ENCODE results near the gene RGS19. TPM values are rescaled to one million over a fixed set of nuclear protein-coding genes. Genes with fewer than 3 reads are reported as not detected.

RGS19 gene
- total and polyA plus RNA-seq, 2 donors = 7.8 to 11.6 TPM

DNA sequence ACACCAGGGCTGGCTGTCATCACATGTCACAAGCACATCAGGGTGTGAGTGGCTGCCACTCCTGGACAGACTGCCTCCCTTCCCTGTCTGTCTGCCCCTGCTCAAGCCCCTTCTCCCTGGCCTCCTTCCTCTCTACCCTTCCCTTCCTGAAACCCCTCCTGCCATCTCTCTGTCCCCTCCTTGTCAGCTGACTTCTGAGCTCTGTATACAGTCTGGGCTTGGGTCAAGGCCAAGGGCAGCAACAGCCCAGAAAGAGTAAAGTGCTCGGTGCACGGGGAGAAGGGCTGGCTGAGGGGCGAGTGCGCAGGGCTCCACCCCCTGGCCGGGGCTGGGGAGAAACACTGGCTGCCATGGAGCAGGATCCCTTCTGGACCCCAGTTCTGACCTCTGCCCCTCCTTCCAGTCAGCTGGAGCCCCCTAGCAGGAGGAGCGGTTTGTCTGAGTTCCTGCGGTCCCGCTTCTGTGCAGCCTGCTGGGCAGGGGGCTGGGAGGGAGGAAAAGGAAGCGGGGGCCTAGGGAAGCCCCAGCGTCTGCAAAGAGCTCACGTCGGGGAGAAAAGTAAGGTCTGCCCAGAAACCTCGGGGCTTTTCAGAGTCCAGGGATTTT lies 2.9 kb upstream of the RGS19 start:
- Histone ChIP-seq H3K4me3 (ENCODE audit: low read depth, low read length) (no peak overlapping the region), H3K4me1 (ENCODE audit: insufficient read depth) (peaks cover 2% of the 10 kb centered on the region), H3K36me3 (ENCODE audit: insufficient read depth) (no peaks in the 10 kb centered on the region), H3K27ac (ENCODE audit: low read depth) (no peak overlapping the region)
- no peak for DNase-seq (ENCODE audit: extremely low spot score)
- WGBS = 31% methylated on average over 13 of the region's 13 CpGs

DNA sequence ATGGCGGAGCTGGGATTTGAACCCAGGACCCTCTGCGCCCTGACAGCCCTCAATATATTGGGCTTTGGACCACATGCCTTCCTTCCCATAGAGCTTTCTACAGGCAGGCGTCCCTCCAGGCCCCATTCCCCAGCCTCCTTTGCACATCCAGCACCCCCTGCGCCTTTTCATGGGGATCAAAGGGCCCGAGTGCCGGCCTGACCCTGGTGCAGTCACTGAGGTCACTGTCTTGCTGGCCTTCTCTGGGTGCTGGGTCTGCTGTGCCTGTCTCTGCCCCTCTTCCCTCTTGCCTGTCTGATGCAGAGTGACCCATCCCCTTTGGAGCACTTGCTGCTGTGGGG lies 2.3 kb upstream of the RGS19 start:
- no peak overlapping the region for H3K27ac ChIP-seq (ENCODE audit: low read depth)
- H3K4me1 ChIP-seq (ENCODE audit: insufficient read depth) = peaks cover 2% of the 10 kb centered on the region
- no peaks in the 10 kb centered on the region for H3K36me3 ChIP-seq (ENCODE audit: insufficient read depth)
- no peak overlapping the region for H3K4me3 ChIP-seq (ENCODE audit: low read depth, low read length)
- no peak for DNase-seq (ENCODE audit: extremely low spot score)
- 90% methylated on average over 6 of the region's 6 CpGs for WGBS

DNA sequence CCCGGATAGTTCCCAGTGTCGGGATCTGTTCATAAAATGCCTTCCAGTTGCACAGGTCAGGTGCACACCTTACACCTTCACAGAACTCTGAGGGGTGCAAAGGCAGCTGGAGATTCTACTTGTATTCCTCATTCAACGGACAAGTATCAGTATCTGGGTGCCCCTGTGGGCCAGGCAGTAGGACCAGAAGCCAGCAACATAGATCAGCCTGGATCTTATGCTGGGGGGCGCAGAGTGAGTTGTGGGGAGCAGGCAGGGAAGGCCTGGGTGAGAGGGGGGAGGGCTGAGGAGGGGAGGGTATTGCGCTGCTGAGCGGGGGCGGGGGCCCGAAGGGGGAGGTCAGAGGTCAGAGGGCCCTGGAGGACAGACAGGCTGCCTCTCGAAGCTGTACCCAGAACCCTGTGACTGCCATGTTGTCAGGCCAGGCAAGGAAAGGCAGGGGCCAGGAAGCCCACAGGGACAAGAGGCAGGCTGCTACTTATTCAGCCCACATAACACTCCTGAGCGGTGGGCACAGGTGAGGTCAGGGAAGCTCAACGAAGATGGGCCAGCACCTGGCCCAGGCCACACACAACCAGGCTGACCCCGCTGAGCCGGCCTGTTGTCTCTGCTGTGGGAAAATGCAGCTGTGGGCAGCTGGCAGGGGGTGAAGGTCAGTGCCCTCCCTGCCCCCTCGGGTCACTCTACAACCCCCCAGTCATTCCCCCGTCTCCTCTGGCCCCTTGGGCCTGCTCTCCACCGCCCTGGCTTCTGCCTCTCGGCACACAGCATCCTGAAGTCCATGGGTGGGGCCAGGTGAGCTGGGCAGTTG lies 1.7 kb upstream of the RGS19 start:
- H3K36me3 ChIP-seq (ENCODE audit: insufficient read depth) = no peaks in the 10 kb centered on the region
- H3K4me1 ChIP-seq (ENCODE audit: insufficient read depth) = peaks cover 2% of the 10 kb centered on the region
- no peak overlapping the region for H3K27ac ChIP-seq (ENCODE audit: low read depth)
- WGBS = 77% methylated on average over 17 of the region's 17 CpGs
- no peak for DNase-seq (ENCODE audit: extremely low spot score)
- H3K4me3 ChIP-seq (ENCODE audit: low read depth, low read length) = no peak overlapping the region

DNA sequence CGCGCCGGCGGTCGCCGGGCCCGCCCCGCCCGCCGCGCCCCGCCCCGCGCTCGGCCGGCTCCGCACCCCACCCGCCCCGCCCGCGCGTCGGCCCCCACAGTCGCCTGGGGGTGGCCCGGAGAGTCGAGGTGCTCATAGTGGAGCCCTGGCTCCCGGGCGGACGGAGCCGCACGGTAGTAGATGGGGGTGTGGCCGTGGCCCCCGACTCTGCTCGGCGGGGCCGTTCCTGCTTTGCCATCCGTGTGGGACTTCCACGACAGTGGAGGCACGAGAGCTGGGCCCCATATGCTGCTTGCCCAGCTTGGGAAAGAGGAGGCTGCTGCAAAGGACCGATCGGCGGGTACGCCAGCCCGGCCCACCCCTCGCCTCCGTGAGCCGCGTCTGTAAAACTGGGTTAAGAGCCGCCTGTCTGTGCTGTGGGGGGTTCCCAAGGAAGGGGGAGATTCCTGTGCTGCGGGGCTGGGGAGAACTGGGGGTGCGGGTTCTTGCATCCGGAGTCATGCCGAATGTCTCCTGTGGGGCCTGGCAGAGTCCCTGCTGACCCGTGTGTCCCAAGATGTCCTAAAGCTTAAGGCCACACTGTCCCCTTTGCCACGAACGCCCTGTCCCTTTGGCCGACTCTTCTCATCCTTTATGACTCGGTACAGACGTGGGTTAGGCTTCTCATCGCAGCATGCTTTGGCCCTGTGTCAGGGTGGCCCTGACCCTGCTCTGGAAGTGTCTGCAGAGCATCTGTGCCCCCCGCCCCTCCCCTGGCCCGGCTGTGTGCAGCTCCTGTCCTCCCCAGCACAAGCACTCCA lies 895 bp upstream of the RGS19 start, which contains the start of gene OPRL1:
Gene OPRL1 (plus strand): TSS at position 70 of the 800 bp plus-strand sequence. CDS start 12,639 bp downstream, outside the sequence.
- Histone ChIP-seq H3K36me3 (ENCODE audit: insufficient read depth) (no peaks in the 10 kb centered on the region), H3K27ac (ENCODE audit: low read depth) (no peak within 1 kb of the TSS), H3K4me3 (ENCODE audit: low read depth, low read length) (peak within 1 kb of the TSS; percentile 56), H3K4me1 (ENCODE audit: insufficient read depth) (peaks cover 2% of the 10 kb centered on the region)
- no peak for DNase-seq (ENCODE audit: extremely low spot score)
- WGBS = 7% methylated on average over 62 of the region's 62 CpGs

DNA sequence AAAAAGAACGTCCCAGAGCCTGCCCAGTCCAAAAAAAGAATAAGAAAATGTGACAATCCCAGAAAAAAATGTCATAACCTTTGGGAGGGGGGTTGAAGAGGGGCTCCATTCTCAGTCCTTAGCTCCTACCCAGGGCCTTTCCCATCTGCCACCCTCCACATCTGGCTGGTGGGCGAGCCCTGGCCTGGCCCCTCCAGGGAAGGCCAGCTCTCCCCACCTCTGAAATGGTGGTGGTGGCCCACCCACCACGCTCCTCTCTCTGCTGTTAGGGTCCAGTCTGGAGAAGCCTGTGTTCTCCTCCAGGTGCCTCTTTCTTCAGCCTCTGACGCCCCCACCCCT lies 415 bp downstream of the RGS19 start:
- no peaks in the 10 kb centered on the region for H3K36me3 ChIP-seq (ENCODE audit: insufficient read depth)
- H3K4me3 ChIP-seq (ENCODE audit: low read depth, low read length) = peak overlapping the region; percentile 56
- no peak overlapping the region for H3K27ac ChIP-seq (ENCODE audit: low read depth)
- peaks cover 2% of the 10 kb centered on the region for H3K4me1 ChIP-seq (ENCODE audit: insufficient read depth)
- DNase-seq (ENCODE audit: extremely low spot score) = no peak
- 21% methylated on average over 4 of the region's 4 CpGs for WGBS

DNA sequence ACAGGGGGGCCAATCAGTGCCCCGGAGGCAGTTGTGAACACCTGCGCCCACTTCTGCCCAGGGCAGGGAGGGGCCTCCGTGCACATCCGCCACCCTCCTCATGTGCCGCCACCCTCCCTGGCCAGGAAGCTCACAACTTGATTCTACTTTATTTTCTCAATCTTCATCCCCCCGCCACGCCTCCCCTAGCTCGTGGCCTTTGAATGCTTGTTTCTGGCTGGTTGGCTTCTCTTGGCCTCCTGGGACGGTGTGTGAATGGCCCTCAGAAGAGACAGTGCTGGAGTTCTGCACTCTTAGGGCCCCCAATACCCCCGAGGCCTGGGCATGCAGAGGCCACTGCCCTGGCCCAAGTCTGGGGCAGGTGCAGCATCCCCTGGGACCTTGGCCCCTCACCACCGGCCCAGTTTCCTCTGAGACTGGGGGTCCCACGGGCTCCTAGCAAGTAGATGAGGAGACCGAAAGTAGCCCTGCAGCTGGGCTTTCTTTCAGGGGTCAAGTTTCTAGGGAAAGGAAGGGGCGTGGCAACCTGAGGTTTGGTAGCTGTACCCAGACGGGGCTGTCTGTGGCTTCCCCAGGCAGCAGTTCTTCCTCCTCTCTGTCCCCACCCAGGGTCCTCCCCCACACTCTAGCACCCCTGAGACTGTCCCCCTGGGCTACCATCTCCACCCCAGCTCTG lies 1.3 kb downstream of the RGS19 start:
- no peak for DNase-seq (ENCODE audit: extremely low spot score)
- 69% methylated on average over 15 of the region's 15 CpGs for WGBS
- H3K27ac ChIP-seq (ENCODE audit: low read depth) = no peak overlapping the region
- peaks cover 2% of the 10 kb centered on the region for H3K4me1 ChIP-seq (ENCODE audit: insufficient read depth)
- peak overlapping the region; percentile 56 for H3K4me3 ChIP-seq (ENCODE audit: low read depth, low read length)
- no peaks in the 10 kb centered on the region for H3K36me3 ChIP-seq (ENCODE audit: insufficient read depth)

DNA sequence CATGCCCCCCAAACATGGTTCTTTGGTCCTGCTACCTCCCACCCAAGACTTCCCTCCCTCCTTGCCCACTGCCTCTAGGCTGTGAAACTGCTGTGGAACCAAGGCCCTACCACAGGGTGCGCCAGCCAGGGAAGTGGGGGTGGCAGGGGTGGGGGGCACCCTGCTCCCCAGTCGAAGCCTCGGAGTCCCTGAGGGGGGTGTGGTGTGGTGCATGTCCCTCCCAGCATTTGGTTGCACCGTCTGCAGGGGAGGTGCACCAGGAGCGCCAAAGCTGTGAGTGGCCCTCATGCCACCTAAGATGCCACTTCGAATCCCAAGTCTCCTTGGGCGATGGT lies 1.8 kb downstream of the RGS19 start:
- no peak overlapping the region for H3K27ac ChIP-seq (ENCODE audit: low read depth)
- WGBS = 75% methylated on average over 7 of the region's 7 CpGs
- no peaks in the 10 kb centered on the region for H3K36me3 ChIP-seq (ENCODE audit: insufficient read depth)
- H3K4me1 ChIP-seq (ENCODE audit: insufficient read depth) = peaks cover 2% of the 10 kb centered on the region
- DNase-seq (ENCODE audit: extremely low spot score) = no peak
- H3K4me3 ChIP-seq (ENCODE audit: low read depth, low read length) = no peak overlapping the region

DNA sequence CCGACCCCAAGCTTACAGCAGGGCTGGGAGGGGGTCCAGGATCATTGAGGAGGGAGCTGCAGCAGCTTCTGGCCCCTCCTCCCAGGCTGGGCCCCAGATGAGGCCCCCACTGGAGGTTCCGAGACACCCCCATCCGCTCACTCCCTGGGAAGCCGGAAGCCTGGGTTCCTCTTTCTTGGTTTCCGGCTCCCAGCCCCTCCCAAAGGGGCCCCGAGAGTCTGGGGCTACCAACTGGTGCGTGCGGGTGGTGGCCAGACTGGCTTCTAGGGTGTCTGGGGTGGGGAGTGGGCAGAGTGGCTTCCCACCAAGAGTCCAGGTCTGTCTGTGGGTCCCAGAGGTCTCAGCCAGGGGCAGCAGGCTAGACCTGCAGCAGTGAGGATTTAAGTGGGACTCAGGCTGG lies 2.2 kb downstream of the RGS19 start:
- Histone ChIP-seq H3K36me3 (ENCODE audit: insufficient read depth) (no peaks in the 10 kb centered on the region), H3K4me1 (ENCODE audit: insufficient read depth) (peaks cover 2% of the 10 kb centered on the region), H3K4me3 (ENCODE audit: low read depth, low read length) (no peak overlapping the region), H3K27ac (ENCODE audit: low read depth) (no peak overlapping the region)
- DNase-seq (ENCODE audit: extremely low spot score) = no peak
- 83% methylated on average over 8 of the region's 8 CpGs for WGBS

DNA sequence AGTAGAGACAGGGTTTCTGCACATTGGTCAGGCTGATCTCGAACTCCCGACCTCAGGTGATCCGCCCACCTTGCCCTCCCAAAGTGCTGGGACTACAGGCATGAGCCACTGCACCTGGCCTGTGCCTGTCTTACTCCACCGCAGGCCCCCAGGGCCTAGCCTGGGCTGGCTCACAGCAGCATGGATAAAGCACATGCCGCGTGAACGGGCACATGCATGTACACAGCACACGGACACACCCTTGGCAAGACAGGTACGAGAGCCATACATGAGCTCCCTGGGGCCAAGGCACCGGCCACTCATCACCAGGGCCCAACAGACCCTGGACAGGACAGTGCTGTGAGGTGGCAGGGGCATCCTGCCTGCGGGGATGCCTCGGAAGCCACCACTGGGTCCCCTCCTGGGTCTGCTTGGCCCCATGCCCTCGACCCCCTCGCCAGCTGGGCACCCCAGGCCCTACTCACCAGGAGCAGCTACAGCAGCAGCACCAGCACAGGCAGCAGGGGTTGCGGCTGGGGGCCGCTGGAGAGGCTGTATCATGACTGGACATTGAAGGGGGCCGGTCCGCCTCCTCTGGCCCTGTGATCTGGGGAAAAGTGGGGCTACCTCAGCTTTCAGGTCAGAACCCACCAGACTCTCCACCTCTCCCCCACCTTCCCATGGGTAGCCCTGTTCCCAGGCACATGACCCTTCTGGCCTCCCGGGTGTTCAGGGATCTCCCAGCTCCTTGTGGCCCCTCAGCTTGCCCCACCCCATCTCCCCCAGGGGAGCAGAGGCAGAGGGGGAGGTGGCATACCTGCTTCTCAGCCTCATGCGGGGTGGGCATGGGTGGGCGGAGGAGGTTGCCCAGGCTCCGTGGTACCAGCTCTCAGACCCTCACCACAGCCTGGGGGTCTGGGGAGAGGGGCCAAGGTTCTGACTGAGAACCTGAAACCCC lies 3.0 kb downstream of the RGS19 start:
- Histone ChIP-seq H3K36me3 (ENCODE audit: insufficient read depth) (no peaks in the 10 kb centered on the region), H3K27ac (ENCODE audit: low read depth) (no peak overlapping the region), H3K4me1 (ENCODE audit: insufficient read depth) (peaks cover 2% of the 10 kb centered on the region), H3K4me3 (ENCODE audit: low read depth, low read length) (no peak overlapping the region)
- WGBS = 94% methylated on average over 20 of the region's 22 CpGs
- no peak for DNase-seq (ENCODE audit: extremely low spot score)

DNA sequence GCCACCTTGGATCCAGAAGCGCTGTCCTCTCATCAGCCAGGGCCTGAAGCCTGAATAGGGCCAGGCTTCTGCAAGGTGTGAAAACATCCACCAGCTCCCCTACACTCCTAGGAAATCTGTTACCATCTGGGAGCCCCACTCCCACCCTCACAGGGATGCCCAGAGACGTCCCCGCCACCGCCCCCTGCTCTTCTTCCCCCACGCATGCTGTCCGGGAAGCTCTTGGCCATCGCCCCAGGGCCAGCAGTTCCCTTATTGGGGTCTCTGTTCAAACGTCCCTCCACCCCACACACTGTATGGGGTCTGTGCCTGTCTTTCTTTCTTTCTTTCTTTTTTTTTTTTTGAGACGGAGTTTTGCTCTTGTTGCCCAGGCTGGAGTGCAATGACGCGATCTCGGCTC lies 3.8 kb downstream of the RGS19 start:
- H3K4me3 ChIP-seq (ENCODE audit: low read depth, low read length) = no peak overlapping the region
- H3K27ac ChIP-seq (ENCODE audit: low read depth) = no peak overlapping the region
- no peaks in the 10 kb centered on the region for H3K36me3 ChIP-seq (ENCODE audit: insufficient read depth)
- no peak for DNase-seq (ENCODE audit: extremely low spot score)
- H3K4me1 ChIP-seq (ENCODE audit: insufficient read depth) = peaks cover 2% of the 10 kb centered on the region
- WGBS = 92% methylated on average over 12 of the region's 12 CpGs

DNA sequence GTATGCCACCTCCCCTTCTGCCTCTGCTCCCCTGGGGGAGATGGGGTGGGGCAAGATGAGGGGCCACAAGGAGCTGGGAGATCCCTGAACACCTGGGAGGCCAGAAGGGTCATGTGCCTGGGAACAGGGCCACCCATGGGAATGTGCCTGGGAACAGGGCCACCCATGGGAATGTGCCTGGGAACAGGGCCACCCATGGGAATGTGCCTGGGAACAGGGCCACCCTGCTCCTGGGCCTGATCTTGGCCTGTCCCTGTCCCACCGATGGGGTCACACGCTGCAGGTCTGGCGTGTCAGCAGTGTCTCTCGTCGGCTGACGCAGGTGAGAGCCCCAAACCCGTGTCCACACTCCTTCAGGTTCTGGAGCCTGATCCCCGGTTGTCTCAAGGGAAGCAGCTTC lies 4.4 kb downstream of the RGS19 start:
- no peaks in the 10 kb centered on the region for H3K36me3 ChIP-seq (ENCODE audit: insufficient read depth)

DNA sequence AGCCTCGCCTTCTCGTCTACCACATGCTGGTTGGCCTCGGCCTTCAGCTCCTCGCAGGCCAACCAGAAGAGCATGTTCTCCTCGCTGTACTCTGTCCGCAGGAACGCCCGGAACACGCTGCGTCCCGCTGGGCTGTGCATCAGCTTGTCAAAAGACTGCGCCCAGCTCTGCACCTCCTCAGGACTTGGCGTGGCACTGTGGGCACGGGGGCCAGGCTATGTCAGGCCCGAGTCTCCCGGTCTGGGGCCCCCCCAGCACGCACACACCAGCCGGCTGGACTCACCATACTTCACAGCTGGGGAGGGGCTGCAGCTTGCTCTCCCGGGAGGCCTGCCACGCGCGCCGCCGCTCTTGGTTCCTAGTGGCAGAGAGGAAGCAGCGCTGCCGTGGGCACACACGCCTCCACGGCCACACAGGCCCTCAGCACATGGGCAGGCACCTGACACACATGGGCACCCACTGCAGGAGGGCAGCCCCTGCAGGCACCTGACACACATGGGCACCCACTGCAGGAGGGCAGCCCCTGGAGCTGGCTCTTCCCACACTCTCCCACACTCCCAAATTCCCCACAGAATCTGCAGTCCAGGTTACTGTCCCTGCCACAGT lies 5.0 kb downstream of the RGS19 start:
- 89% methylated on average over 28 of the region's 28 CpGs for WGBS
- H3K27ac ChIP-seq (ENCODE audit: low read depth) = no peak overlapping the region
- H3K36me3 ChIP-seq (ENCODE audit: insufficient read depth) = no peaks in the 10 kb centered on the region
- peaks cover 2% of the 10 kb centered on the region for H3K4me1 ChIP-seq (ENCODE audit: insufficient read depth)
- no peak for DNase-seq (ENCODE audit: extremely low spot score)
- no peak overlapping the region for H3K4me3 ChIP-seq (ENCODE audit: low read depth, low read length)

More for the DNA sequence above, 4.4 kb downstream of the RGS19 start:
- Histone ChIP-seq H3K4me1 (ENCODE audit: insufficient read depth) (peaks cover 2% of the 10 kb centered on the region), H3K4me3 (ENCODE audit: low read depth, low read length) (no peak overlapping the region), H3K27ac (ENCODE audit: low read depth) (no peak overlapping the region)
- WGBS = 92% methylated on average over 8 of the region's 8 CpGs
- DNase-seq (ENCODE audit: extremely low spot score) = no peak

All from urinary bladder (tissue), 4 donors.